ENCODE data around the gene CYRIA.

- TF ChIP-seq CTCF (IDR thresholded peaks at IDR 0.05) (no peak), POLR2AphosphoS5 (IDR thresholded peaks at IDR 0.05) (no peak), EP300 (IDR thresholded peaks at IDR 0.05) (no peak), POLR2A (IDR thresholded peaks at IDR 0.05; ENCODE audit: low read depth) (no peak)
Measured at GRCh38 chr2:16638946-16639345, 26.7 kb downstream of the CYRIA start.
